ENCODE measurements around the gene RANBP9.

The RANBP9 gene

GRCh38 chr6:13710552-13711323 lies 897 bp downstream of the RANBP9 start:
- peak; percentile 19 for DNase-seq

GRCh38 chr6:13709689-13710551 lies 1.7 kb downstream of the RANBP9 start:
- DNase-seq, result peak; percentile 16

GRCh38 chr6:13708736-13709135 lies 2.9 kb downstream of the RANBP9 start:
- DNase-seq, result no peak

- no peak for DNase-seq
These were observed 8.1 kb downstream of the RANBP9 start for GRCh38 chr6:13703496-13703895.

GRCh38 chr6:13702809-13703302 lies 8.8 kb downstream of the RANBP9 start:
- DNase-seq, result peak; percentile 22

- DNase-seq, result no peak
These were observed 11.4 kb downstream of the RANBP9 start for GRCh38 chr6:13700232-13700631.

- DNase-seq, result no peak
These were observed 12.9 kb downstream of the RANBP9 start for GRCh38 chr6:13698715-13699114.

- no peak for DNase-seq
These were observed 13.8 kb downstream of the RANBP9 start for GRCh38 chr6:13697857-13698256.

- no peak for DNase-seq
These were observed 15.4 kb downstream of the RANBP9 start for GRCh38 chr6:13696226-13696625.

- no peak for DNase-seq
These were observed 16.4 kb downstream of the RANBP9 start for GRCh38 chr6:13695252-13695651.

- no peak for DNase-seq
These were observed 17.1 kb downstream of the RANBP9 start for GRCh38 chr6:13694562-13694961.

- DNase-seq, result no peak
These were observed 22.0 kb downstream of the RANBP9 start for GRCh38 chr6:13689511-13690256.

GRCh38 chr6:13688692-13689196 lies 22.9 kb downstream of the RANBP9 start:
- DNase-seq, result no peak

GRCh38 chr6:13687917-13688351 lies 23.7 kb downstream of the RANBP9 start:
- DNase-seq, result no peak

GRCh38 chr6:13684855-13685254 lies 26.8 kb downstream of the RANBP9 start:
- DNase-seq, result no peak

- no peak for DNase-seq
These were observed 28.6 kb downstream of the RANBP9 start for GRCh38 chr6:13683038-13683437.

GRCh38 chr6:13682346-13682745 lies 29.3 kb downstream of the RANBP9 start:
- DNase-seq, result no peak

- DNase-seq, result no peak
These were observed 30.2 kb downstream of the RANBP9 start for GRCh38 chr6:13681305-13682061.

GRCh38 chr6:13680448-13680968 lies 31.1 kb downstream of the RANBP9 start:
- no peak for DNase-seq

- DNase-seq, result no peak
These were observed 31.6 kb downstream of the RANBP9 start for GRCh38 chr6:13679996-13680395.

- DNase-seq, result no peak
These were observed 33.2 kb downstream of the RANBP9 start for GRCh38 chr6:13678255-13678983.
